Measurements from ENCODE around the gene SLC25A1. TPM values are rescaled to one million over a fixed set of nuclear protein-coding genes. Genes with fewer than 3 reads are reported as not detected.

Gene SLC25A1
- polyA plus RNA-seq, 2 of the 4 experiments (the other 2 are of a cell fraction): 11.4 to 60.1 TPM

DNA sequence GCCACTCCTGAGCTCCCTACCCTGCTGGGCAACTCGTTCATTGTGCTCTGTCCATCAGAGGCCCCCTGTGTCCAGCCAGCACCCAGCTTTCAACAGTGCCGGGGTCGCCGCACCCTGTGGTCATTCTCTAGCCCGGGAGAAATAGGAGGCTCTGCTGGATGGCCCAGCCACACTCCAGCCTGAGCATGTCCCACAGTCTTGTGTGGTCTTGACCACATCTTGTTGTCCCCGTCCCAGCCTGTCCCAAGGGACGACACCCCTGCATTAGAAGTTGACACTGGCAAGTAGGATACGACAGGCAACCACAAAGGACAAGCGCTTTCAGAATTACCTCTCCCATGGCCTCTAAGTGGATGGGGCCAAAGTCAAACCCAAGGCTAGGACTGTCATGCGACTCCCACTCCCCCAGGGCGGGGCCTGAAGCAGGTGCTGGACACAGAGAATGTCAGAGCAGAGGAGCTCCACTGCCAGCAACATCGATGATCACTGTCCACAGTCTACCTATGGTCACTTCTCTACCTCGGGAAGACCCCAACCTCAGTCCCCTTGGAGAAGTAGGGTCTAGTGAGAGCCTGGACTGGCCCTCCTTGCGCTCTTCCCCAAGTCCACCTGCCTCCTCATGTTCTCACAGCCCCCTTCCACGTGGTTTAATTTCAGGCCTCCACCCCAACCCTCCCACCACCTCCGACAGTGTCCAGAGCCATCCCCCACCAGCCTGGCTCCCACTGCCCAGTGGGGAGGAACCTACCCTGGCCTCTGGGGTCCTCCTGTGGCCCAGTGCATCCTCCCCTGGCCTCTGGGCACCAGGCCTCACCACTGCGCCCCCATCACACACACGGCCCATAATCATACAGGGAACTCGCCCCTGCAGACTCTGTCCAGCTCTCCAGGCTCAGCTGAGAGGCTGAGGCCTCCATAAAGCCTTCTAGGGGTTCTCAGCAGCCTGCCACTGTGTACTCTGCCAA, 51.9 kb downstream of the SLC25A1 start:
- POLR2A ChIA-PET: interaction anchor here (0.9 kb wide), 1 partner anchor 18 kb away, joined by 3 read pairs; the partner anchor contains the start of gene ESS2
- no peak overlapping the region for H3K4me3 ChIP-seq
- WGBS (ENCODE audit: missing lambda C conversion rate): 74% methylated on average over 15 of the region's 19 CpGs
- H3K9me3 ChIP-seq: no peaks in the 10 kb centered on the region
- H3K4me1 ChIP-seq: 0 out of 3 replicates have a peak, but pooled peaks cover 2% of the 10 kb centered on the region
- CTCF ChIA-PET: no interaction called here
- TF ChIP-seq HOXB5 (CRISPR knock-in tag; IDR thresholded peaks at IDR 0.05): no peak
- TF ChIP-seq PHF8 (IDR thresholded peaks at IDR 0.05; ENCODE audit: borderline replicate concordance, low read depth): no peak
- TF ChIP-seq E2F6 (IDR thresholded peaks at IDR 0.05; ENCODE audit: borderline replicate concordance, low read depth): no peak
- TF ChIP-seq ELK1 (IDR thresholded peaks at IDR 0.05; ENCODE audit: low read depth, low read length): no peak
- no peak for TF ChIP-seq RCOR1 (IDR thresholded peaks at IDR 0.05; ENCODE audit: low read depth, low read length)
- TF ChIP-seq KDM5A (IDR thresholded peaks at IDR 0.05): no peak
- no peak for TF ChIP-seq TFCP2L1 (CRISPR knock-in tag; IDR thresholded peaks at IDR 0.05)
- FAIRE-seq (no peak), DNase-seq (ENCODE audit: low read depth in 1 of 2, low spot score in 1 of 2) (no peak), ATAC-seq (no peak)
- no peak overlapping the region for H3K27ac ChIP-seq
- H3K4me2 ChIP-seq: no peak overlapping the region

Other genes starting within 250 kb of the SLC25A1 start
- gene PRODH, start 242.4 kb downstream of the SLC25A1 start, polyA plus RNA-seq (2011; rRNA removed): 0.46 and 0.58 TPM in 2 replicates
- gene PRODH, start 242.4 kb downstream of the SLC25A1 start, polyA plus RNA-seq (2017; fragmentation: RNase III; extraction: RNeasy Plus Mini Kit Qiagen cat#74134 plus additional on column Dnase treatment): 1.5 to 2.4 TPM (median 2.3 TPM) in 3 replicates
- gene DGCR2, start 56.3 kb downstream of the SLC25A1 start, polyA plus RNA-seq (2011; rRNA removed): 10.6 and 12.9 TPM in 2 replicates
- 17.7 to 17.9 TPM (median 17.8 TPM) in 3 replicates for gene DGCR2, start 56.3 kb downstream of the SLC25A1 start, polyA plus RNA-seq (2017; fragmentation: RNase III; extraction: RNeasy Plus Mini Kit Qiagen cat#74134 plus additional on column Dnase treatment)
- not detected in 2 replicates for gene TSSK2, start 47.4 kb downstream of the SLC25A1 start, polyA plus RNA-seq (2011; rRNA removed)
- not detected in 3 replicates for gene TSSK2, start 47.4 kb downstream of the SLC25A1 start, polyA plus RNA-seq (2017; fragmentation: RNase III; extraction: RNeasy Plus Mini Kit Qiagen cat#74134 plus additional on column Dnase treatment)
- gene ESS2, start 34.1 kb downstream of the SLC25A1 start, polyA plus RNA-seq (2011; rRNA removed): 4.7 and 5.2 TPM in 2 replicates
- gene ESS2, start 34.1 kb downstream of the SLC25A1 start, polyA plus RNA-seq (2017; fragmentation: RNase III; extraction: RNeasy Plus Mini Kit Qiagen cat#74134 plus additional on column Dnase treatment): 9.0 to 10.0 TPM (median 9.4 TPM) in 3 replicates
- not detected in 2 replicates for gene GSC2, start 28.4 kb downstream of the SLC25A1 start, polyA plus RNA-seq (2011; rRNA removed)
- gene GSC2, start 28.4 kb downstream of the SLC25A1 start, polyA plus RNA-seq (2017; fragmentation: RNase III; extraction: RNeasy Plus Mini Kit Qiagen cat#74134 plus additional on column Dnase treatment): not detected in 3 replicates
- gene CLTCL1, start 113.0 kb upstream of the SLC25A1 start, polyA plus RNA-seq (2011; rRNA removed): 8.6 and 13.0 TPM in 2 replicates
- 10.6 to 12.0 TPM (median 11.6 TPM) in 3 replicates for gene CLTCL1, start 113.0 kb upstream of the SLC25A1 start, polyA plus RNA-seq (2017; fragmentation: RNase III; extraction: RNeasy Plus Mini Kit Qiagen cat#74134 plus additional on column Dnase treatment)

Measured in A549 (cell line).